GM18526 (cell line): Measurements from ENCODE around the gene TBL1X.

Source experiments
- POLR2A ChIP-seq: IDR thresholded peaks from 3 replicates; pipeline ENCODE4 v1.6.1; 2011; ENCODE audit not compliant: insufficient read length; ENCODE audit errors: extremely low read depth

The TBL1X gene

DNA sequence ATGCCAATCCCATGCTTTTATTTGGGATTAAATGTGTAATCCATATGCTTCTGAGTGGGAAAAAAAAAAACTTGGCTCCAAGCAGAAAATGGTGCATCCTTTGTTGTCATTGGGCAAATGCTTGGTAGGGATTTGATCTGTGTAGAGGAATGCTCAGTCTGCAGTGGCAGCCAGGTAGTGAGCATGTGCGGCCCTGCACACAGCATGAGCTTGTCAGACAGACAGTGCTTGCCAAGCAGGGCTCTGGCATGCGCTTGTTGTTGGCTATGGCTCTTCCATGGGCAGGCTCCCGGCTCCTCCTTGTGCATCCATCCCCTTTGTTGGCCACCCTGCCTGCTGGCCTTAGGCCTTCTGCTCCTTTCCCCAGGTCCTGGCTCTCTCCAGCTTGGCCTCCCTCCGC lies 170.5 kb downstream of the TBL1X start:
- no peak for TF ChIP-seq POLR2A

DNA sequence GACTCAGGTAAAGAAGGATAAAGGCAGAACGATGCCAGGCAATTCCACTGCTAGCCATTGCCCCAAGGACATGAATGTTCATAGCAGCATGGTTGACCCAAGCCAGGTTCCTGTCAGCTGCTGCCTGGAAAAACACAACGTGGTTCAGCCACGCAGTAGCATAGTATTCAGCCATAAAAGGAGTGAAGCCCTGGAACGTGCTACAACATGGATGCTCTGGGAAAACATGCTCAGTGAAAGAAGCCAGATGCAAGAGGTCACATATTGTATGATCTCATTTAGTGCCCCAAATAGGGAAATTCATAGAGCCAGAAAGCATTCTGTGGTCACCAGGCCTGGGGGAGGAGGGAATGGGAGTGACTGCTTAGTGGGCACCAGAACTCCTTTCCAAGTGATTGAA lies 170.9 kb downstream of the TBL1X start:
- no peak for TF ChIP-seq POLR2A

- no peak for TF ChIP-seq POLR2A
Measured at GRCh38 chrX:9638871-9639270, 174.0 kb downstream of the TBL1X start.

- TF ChIP-seq POLR2A, result no peak
Measured at GRCh38 chrX:9642270-9642995, 177.6 kb downstream of the TBL1X start.

DNA sequence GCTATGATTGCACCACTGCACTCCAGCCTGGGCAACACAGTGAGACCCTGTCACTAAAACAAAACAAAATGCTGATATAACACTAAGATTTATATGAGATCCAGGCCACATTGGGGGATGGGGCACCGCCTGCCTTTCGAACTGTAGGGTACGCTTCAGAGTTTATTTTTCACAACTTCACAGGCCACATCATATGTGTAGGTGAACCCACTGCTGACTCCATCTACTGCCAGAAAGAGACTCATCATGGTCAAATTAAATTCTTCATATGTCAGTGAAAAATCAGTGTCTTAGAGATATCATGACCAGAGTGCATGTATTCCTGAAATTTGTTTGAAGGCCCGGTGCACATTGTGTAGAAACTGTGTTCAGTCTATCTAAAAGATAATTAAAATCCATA lies 178.9 kb downstream of the TBL1X start:
- TF ChIP-seq POLR2A, result no peak

- TF ChIP-seq POLR2A, result no peak
Measured at GRCh38 chrX:9644335-9644734, 179.5 kb downstream of the TBL1X start.

GRCh38 chrX:9646471-9647224 lies 181.8 kb downstream of the TBL1X start:
- TF ChIP-seq POLR2A, result no peak

- TF ChIP-seq POLR2A, result no peak
Measured at GRCh38 chrX:9647431-9647830, 182.6 kb downstream of the TBL1X start.

- TF ChIP-seq POLR2A, result no peak
Measured at GRCh38 chrX:9650091-9650490, 185.2 kb downstream of the TBL1X start.

DNA sequence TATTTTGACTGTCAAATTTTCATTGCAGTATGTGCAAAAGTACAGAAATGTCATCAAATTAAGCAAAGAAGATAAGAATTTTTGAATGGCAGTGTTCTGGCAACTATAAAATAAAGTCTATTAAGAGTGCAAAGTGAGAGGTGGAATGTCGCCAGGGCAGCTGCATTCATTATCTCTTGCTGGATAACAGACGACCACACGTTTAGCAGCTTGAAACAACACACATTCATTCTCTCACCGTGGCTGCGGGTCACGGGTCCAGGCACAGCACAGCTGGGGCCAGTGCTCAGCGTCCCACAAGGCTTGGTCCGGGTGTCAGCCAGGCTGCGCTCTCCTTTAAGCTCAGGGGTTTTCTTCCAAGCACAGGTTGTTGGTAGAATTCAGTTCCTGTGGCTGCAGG lies 186.9 kb downstream of the TBL1X start:
- TF ChIP-seq POLR2A, result no peak

DNA sequence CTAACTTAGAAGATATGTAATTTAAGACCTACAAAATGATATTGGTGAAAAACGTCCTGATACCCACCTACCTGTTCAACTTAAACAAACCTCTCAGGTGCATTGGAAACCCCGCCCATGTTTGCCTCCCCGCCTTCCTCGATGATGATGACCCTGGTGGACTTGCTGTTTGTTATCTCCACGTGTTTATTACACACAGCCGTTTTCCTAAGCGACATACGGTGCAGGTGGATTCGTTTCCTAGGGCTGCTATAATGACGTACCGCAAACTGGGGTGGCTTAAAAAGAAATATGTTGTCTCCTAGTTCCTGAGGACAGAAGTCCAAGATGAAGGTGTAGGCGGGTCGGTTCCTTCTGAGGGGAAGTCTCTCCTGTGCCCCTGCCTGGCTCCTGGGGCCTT lies 190.1 kb downstream of the TBL1X start:
- no peak for TF ChIP-seq POLR2A

DNA sequence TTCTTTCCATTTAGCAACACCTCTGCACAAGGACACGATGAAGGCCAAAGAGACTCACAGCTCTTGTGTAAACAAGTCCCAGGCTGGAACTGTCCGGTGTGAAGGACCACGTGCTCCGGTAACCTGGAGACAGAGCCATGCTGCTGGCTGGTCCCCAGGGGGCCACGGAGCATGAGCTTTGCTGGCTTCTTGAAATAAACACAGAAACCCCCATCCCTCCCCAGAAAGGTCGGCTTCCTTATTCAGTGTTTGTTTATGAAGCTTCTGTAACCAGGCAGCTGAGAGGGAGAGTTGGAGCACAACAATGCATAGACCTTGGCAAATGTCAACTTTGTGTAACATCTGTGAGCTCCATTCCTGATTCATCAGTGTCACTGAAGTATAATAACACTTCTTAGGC lies 191.4 kb downstream of the TBL1X start:
- TF ChIP-seq POLR2A, result no peak

- no peak for TF ChIP-seq POLR2A
Measured at GRCh38 chrX:9656871-9657270, 192.0 kb downstream of the TBL1X start.

DNA sequence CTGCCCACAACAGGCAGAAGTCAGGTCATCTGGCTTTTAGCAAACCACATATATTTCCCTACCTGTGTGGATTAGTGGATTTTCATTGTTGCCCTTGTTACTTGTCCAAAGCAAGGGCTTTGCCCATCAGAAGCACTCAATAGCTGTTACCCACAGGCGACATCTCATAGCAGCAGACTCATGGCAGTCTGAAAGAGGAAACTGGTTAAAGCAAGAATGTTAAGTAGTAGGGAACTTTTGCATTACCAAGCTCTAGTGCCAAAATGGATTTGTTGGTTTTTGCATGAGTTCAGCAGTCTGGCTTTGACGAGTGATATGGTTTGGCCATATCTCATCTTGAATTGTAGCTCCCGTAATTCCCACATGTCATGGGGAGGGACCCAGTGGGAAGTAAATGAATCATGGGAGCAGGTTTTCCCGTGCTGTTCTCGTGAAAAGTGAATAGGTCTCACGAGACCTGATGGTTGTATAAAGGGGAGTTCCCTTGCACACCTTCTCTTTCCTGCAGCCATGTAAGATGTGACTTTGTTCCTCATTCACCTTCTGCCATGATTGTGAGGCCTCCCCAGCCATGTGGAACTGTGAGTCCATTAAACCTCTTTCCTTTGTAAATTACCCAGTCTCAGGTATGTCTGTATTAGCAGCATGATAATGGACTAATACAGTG lies 192.9 kb downstream of the TBL1X start:
- no peak for TF ChIP-seq POLR2A

DNA sequence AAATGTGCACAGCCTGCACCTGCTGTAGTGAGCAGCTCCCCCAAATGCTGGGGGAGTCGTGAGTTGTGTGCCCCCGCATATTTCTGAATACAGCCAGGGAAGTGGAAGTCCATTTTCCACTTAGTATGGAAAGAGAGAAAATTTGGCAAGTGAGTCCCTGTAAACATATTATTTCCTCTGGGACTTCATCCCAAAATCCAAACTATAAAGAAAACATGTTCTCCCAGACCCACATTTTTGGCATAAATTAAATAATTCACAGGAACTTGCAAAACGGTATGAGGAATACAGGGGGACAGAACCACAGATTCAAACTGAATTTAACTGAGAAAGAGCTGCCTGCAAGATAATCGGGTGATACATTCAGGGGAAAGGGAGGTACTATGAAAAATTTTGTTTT lies 193.6 kb downstream of the TBL1X start:
- TF ChIP-seq POLR2A, result no peak

DNA sequence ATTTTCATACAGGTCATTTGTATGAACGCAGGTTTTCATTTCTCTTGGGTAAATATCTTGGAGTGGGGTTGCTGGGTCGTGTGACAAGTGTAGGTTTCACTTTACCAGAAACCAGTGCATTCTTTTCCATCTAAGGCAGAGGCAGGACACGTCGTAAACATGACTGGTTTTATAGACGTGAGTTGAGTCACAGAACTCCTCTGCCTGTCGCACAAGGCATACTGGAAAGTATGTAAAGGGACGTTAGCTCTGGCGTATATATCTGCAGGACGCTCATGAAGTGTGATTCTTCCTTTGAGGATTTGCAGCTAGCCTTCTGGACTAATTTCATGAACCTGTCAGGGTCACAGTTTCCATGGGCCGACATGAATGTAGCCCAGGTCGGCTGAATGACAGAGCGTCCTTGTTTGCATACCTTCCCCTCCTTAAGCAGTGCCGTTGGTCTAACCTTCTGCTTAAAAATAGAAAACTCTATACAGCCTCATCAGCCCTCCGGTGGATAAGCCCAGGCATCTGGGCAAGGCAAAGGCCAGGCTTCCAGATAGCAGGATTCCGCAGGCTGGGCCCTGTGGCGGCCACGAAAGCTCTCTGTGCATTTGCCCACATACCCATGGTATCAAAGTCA lies 194.8 kb downstream of the TBL1X start:
- TF ChIP-seq POLR2A, result no peak

GRCh38 chrX:9662148-9662547 lies 197.3 kb downstream of the TBL1X start:
- no peak for TF ChIP-seq POLR2A
